Measurements from ENCODE around the gene CT45A6.
"Not testable (repeated sequence)": the region's sequence is repeated elsewhere in the genome, so short reads cannot be mapped to it uniquely, and the experiment has no call there.

CT45A6 gene

GRCh38 chrX:135802687-135803086, at the start of gene CT45A6:
TSS of gene CT45A6 (minus strand) at chrX:135802787. CDS start at chrX:135798993, 3,794 bp downstream.
- not testable (repeated sequence) for H3K27ac ChIP-seq (ENCODE audit: poor library complexity, severe bottlenecking); H3K36me3 ChIP-seq (ENCODE audit: low read depth); ATAC-seq (ENCODE audit: low read depth); H3K27me3 ChIP-seq (ENCODE audit: insufficient read depth, poor library complexity, severe bottlenecking); H3K9me3 ChIP-seq (ENCODE audit: severe bottlenecking); H3K4me1 ChIP-seq (ENCODE audit: insufficient read depth, poor library complexity, severe bottlenecking); H3K4me3 ChIP-seq (ENCODE audit: severe bottlenecking); DNase-seq (ENCODE audit: low spot score)

- not testable (repeated sequence) for H3K36me3 ChIP-seq (ENCODE audit: low read depth); H3K9me3 ChIP-seq (ENCODE audit: severe bottlenecking); H3K4me3 ChIP-seq (ENCODE audit: severe bottlenecking); DNase-seq (ENCODE audit: low spot score); H3K27ac ChIP-seq (ENCODE audit: poor library complexity, severe bottlenecking); H3K27me3 ChIP-seq (ENCODE audit: insufficient read depth, poor library complexity, severe bottlenecking); ATAC-seq (ENCODE audit: low read depth); H3K4me1 ChIP-seq (ENCODE audit: insufficient read depth, poor library complexity, severe bottlenecking)
Measured at GRCh38 chrX:135837180-135837579, 34.6 kb upstream of the CT45A6 start, which contains the start of gene CT45A7. TSS of gene CT45A7 (minus strand) at chrX:135837280. CDS start at chrX:135833533, 3,747 bp downstream.

GRCh38 chrX:135819912-135820311, 17.3 kb upstream of the CT45A6 start, which contains the start of gene CT45A2:
TSS of gene CT45A2 (minus strand) at chrX:135820012. CDS start at chrX:135816265, 3,747 bp downstream.
- H3K36me3 ChIP-seq (ENCODE audit: low read depth); H3K4me1 ChIP-seq (ENCODE audit: insufficient read depth, poor library complexity, severe bottlenecking); H3K27me3 ChIP-seq (ENCODE audit: insufficient read depth, poor library complexity, severe bottlenecking); H3K27ac ChIP-seq (ENCODE audit: poor library complexity, severe bottlenecking); H3K9me3 ChIP-seq (ENCODE audit: severe bottlenecking); ATAC-seq (ENCODE audit: low read depth); DNase-seq (ENCODE audit: low spot score); H3K4me3 ChIP-seq (ENCODE audit: severe bottlenecking): not testable (repeated sequence)

- not testable (repeated sequence) for H3K4me1 ChIP-seq (ENCODE audit: insufficient read depth, poor library complexity, severe bottlenecking); H3K36me3 ChIP-seq (ENCODE audit: low read depth); DNase-seq (ENCODE audit: low spot score); ATAC-seq (ENCODE audit: low read depth); H3K9me3 ChIP-seq (ENCODE audit: severe bottlenecking); H3K4me3 ChIP-seq (ENCODE audit: severe bottlenecking); H3K27me3 ChIP-seq (ENCODE audit: insufficient read depth, poor library complexity, severe bottlenecking); H3K27ac ChIP-seq (ENCODE audit: poor library complexity, severe bottlenecking)
Measured at GRCh38 chrX:135785403-135785802, 17.2 kb downstream of the CT45A6 start, which contains the start of gene CT45A5. TSS of gene CT45A5 (minus strand) at chrX:135785503. CDS start at chrX:135781729, 3,774 bp downstream.

DNA sequence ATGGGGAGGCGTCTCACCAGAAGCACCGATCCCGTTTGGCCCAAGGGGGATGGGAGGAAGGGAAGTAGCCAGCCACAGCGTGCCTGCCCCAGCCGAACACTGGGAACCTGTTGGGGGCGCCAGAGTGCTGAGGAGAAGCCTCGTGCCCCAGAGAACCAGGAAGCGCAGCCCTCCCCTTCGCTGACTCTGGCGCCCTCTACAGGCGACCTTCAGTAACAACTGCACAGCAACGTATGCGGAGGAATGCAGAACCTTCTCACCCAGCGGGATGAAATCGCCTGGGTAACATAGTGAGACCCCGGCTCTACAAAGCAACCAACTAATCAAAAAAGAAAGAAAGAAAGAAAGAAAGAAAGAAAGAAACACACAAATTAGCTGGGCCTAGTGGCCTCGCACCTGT, 34.5 kb downstream of the CT45A6 start, which contains the start of gene CT45A3:
TSS of gene CT45A3 (minus strand) at position 101 of the 400 bp plus-strand sequence. CDS start 3,747 bp downstream, outside the sequence.
- not testable (repeated sequence) for H3K36me3 ChIP-seq (ENCODE audit: low read depth); H3K9me3 ChIP-seq (ENCODE audit: severe bottlenecking); ATAC-seq (ENCODE audit: low read depth); H3K4me3 ChIP-seq (ENCODE audit: severe bottlenecking); H3K27ac ChIP-seq (ENCODE audit: poor library complexity, severe bottlenecking); H3K27me3 ChIP-seq (ENCODE audit: insufficient read depth, poor library complexity, severe bottlenecking); DNase-seq (ENCODE audit: low spot score); H3K4me1 ChIP-seq (ENCODE audit: insufficient read depth, poor library complexity, severe bottlenecking)

DNA sequence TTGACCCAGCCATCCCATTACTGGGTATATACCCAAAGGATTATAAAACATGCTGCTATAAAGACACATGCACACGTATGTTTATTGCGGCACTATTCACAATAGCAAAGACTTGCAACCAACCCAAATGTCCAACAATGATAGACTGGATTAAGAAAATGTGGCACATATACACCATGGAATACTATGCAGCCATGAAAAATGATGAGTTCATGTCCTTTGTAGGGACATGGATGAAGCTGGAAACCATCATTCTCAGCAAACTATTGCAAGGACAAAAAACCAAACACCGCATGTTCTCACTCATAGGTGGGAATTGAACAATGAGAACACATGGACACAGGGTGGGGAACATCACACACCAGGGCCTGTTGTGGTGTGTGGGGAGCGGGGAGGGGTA, 57.8 kb downstream of the CT45A6 start:
- not testable (repeated sequence) for H3K9me3 ChIP-seq (ENCODE audit: severe bottlenecking); H3K4me1 ChIP-seq (ENCODE audit: insufficient read depth, poor library complexity, severe bottlenecking); H3K27me3 ChIP-seq (ENCODE audit: insufficient read depth, poor library complexity, severe bottlenecking); H3K4me3 ChIP-seq (ENCODE audit: severe bottlenecking); H3K36me3 ChIP-seq (ENCODE audit: low read depth); ATAC-seq (ENCODE audit: low read depth); H3K27ac ChIP-seq (ENCODE audit: poor library complexity, severe bottlenecking); DNase-seq (ENCODE audit: low spot score)
